ENCODE data around the gene NUDT14.

The NUDT14 gene

DNA sequence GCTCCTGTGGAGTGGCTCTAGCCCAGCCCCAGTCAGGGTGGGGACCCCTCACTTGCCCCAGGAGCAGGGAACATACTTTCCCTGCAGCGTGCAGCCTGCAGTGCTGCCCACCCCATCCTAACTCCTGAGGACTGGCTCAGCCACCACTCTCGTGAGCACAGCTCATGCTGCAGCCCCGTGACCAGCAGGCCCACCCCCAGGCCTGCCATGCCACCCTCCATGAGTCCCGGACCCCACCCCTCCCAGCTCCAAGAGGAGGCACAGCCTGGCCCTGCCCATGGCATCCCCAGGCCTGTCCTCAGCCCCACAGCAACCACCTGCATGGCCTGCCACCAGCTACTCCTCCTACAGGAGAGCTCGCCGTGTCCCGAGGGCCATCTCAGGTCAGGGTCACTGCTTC is 8.6 kb downstream of the NUDT14 start:
- DNase-seq: no peak

DNA sequence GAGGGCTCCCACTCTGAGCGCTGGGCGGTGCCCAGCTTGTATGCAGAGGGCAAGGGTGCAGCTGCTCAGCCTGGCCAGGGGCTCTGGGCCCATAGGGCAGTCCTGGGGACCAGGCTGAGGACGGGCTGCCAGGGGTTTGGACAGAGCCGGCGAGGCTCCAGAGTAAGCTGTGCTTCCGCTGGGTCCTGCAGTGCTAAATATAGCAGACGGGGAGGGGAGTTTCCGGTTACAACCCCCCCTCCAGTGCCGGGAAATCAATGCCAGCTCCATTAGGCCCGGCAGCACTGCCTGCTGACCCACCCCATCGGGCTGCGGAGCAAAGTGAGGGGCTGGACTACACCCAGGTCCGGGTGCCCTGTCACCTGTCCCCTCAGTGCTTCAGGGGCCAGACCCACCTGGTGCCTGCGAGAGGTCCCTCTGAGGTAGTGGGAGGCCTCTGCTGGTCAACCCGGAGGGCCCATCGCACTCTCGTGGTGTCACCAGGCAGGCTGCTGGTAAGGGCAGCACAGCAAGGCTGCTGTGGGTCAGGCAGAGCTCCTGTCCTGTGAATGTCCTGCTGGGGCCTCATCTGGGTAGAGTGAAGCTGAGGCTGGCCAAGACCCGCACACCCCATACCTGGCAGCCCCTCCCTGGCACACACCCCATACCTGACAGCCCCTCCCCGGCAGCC is 10.0 kb downstream of the NUDT14 start:
- DNase-seq: peak; percentile 62

DNA sequence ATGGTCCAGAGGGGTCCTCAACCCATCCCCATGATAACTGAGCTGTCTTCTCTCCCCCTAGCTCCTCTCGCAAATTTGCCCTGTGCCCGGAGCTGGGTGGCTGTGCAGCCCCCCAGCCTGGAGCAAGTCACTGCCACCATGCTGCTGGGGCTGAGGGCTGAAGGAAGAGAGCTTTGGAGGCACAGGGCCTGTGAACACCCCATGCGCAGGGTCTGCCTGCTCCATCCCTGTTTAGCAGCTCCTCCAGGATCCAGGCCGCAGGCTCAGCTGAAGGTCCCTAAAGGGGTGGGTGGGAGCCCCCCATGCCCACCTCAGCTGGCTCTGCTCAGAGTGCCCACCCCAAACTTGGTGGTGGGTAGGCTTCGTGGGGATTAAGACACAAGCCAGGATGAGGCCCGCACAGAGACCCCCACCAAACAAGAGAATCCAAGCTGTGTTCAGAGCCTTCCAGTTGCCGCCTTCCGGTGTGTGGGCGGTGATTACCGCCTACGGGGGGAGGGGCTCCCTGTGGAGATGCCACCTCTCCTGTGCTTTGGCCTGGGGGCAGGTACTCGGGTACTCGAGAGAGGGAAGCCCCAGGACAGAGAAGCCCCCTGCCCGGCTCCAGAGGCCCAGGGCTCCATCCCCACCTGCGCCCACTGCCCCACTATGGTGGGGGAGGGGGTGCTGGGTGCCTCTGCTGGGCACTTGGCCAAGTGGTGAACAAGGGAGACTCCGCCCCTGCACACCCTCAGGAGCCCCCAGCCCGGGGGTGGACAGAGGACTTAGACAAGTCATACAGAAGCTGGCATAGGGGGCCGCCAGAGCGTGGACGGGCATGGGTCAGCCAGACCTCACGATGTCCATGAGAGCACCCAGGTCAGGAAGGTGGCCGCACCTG is 11.1 kb downstream of the NUDT14 start:
- DNase-seq: no peak

DNA sequence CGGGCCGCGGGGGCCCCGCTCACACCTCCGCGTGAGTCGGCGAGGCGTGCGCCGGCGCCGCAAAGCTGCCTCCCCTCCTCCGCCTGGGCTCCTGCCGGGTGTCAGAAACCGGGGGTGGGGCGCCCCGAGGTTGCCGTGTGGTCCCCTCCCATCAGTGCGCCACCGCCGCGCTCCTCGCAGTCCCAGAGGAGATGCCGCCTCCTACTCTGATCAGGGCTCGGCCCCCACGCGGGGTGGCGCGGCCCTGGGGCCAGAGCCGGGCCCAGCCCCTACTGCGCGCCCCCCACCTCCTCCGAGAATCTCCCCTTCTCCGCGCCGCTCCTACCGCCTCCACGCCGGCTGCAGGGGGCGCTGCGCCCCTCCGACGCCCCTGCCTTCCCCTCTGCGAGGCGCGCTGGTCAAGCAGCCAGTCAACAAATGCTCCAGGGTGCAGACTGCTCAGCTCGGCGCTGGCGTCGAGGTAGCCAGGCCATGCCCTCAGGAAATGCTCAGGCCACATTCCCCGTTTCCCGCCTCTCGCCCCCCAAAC is 12.1 kb downstream of the NUDT14 start:
- no peak for DNase-seq

DNA sequence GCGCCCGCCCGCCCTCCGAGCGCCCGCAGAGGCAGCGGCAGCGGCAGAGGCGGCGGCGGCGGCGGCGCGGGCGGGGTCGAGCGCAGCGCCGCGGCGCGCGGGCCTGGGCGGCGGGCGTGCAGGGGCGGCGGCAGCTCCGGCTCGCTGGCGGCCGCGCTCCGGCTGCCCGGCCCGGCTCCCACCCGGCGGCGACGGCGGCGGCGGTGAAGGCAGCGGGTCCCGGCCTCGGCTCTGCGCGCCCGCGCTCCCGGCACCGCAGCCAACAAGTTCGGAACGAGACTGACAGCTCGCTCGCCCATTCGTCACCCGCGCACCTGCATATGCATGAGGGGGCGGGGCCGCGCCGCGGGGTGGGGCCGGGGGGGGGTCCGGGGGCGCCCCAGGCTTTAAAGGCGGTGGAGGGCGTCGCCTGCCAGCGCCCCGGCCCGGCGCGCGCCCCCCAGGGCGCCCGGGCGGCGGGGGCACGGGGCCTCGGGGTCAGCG is 12.6 kb downstream of the NUDT14 start, which contains the start of gene JAG2:
Gene JAG2, minus strand, starts transcription at position 281 of the 483 bp plus-strand sequence. CDS start 356 bp downstream, outside the sequence.
- DNase-seq: no peak

GRCh38 chr14:105168093-105168420 is 13.1 kb downstream of the NUDT14 start:
- DNase-seq: no peak

DNA sequence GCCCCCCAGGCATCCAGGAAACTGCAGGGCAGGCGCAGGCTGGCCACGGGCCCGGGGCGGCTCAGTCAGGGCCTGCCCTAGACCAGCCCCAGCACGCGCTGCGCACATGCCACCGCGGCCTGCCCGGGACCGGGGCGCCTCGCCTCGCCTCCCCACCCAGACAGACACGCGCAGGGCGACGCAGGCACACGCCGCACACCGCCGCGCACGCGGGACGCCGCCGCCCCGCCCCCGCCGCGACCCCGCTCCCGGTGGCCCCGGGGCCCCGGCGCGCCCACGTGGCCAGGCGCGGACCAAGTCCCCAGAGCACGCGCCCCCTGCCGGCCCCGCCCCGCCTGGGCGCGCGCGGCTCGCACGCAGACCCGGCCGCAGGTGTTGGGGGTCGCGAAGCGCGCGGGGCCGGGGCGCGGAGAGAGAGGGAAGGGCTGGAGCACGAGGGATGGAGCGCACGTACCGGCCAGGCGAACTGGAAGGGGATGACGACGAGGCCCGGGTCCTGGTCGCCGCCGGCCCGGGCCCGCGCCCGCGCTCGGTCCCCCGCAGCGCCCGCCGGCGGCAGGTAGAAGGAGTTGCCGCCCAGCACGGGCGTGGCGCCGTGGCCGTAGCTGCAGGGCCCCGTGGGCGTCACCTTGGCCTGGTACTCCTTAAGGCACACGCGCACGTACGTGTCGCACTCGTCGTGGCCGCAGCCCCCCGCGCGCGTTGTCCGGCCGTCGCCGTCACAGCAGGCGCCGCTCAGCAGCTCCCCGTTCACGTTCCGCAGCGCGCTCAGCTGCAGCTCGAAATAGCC is 13.6 kb downstream of the NUDT14 start:
- DNase-seq: no peak

DNA sequence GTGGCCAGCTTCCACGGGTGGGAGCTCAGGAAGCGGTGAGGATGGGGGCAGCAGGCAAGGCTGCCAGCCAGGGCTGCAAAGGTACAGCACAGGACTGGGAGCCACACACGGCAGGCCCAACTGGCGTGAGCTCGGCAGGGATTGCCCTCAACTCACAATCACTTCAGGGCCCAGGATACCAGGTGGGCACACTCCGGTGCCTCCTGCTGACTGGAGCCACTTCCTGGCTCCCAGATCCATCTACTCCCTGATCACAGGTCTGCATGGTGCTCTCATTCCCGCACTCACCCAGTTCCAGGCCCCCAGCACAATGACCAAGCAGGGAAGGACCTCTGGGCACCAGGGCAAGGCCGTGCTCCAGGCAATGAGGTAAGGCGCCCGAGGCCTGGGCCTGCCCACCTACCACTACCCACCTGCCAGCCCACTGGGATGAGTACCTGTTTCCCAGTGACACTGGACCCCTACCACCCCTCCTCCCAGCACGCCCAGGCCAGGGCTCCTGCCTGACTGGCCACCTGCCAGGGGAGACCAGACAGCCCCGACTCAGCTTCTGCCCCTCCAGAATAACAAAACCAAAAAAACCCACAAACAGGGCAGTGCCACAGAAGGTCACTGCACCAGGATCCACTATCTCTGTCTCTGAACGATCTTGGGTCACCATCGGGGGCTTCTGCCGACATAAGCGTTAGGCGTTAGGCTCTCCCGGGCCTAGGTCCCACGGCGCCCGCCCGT is 14.4 kb downstream of the NUDT14 start:
- DNase-seq: no peak

DNA sequence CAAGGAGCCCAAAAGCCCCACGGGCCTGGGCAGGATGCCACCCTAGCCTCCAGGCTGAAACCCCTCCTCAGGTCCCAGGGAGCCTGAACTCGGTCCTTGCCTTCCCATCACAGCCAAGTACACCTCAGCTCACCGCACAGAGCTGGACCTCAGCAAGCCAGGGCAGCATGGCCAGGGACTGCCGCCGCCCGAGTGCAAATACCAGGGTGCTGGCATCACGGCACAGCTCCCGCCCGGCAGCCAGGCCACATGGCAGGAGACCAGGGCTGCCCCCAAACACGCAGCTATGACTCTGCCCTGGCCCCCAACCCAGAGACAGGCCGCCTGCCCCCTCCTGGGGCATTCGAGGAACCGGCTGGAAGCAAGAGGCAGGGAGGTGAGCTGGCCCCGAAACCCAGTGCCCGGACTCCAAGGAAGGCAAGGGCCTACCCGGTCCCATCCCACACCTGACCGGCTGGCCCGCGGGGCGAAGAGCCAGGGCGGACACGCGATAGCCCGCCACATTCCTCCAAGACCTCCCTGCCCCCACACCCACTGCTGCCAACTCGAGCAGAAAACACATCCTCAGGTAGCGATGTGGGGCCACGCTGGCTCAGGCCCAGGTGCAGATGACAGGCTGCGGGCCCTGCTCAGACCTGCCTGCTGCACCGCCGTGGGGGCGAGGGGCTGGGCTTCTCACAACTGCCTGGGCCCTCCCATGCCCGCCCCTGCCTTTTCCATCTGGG is 15.2 kb downstream of the NUDT14 start:
- DNase-seq: no peak

DNA sequence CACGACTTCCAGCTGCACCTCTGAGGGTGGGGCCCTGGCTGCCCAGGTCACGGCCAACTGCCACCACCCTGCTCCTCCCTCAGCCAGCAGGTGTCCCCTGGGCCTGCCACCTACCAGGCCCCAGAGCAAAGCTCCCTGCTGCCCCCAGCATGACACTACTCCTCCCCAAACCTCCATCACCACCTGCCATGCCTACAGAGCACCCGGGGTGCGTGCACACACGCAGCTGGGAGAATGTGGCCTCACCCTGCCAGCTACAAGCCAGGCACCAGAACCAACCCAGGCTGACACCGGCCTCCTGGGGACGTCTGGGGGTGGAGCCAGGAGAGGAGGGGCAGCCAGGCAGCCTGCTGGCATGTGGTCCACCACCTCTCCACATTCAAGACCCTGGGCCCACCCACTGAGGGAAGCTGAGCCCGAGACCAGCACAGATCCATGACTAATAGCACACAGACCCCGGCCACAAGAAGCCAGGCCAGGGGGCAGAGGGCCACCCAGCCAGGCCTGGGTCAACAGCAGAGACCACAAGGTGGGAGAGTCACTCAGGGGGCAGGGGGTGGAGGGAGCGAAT is 15.9 kb downstream of the NUDT14 start:
- DNase-seq: no peak

GRCh38 chr14:105163040-105163742 is 17.9 kb downstream of the NUDT14 start:
- DNase-seq: no peak

DNA sequence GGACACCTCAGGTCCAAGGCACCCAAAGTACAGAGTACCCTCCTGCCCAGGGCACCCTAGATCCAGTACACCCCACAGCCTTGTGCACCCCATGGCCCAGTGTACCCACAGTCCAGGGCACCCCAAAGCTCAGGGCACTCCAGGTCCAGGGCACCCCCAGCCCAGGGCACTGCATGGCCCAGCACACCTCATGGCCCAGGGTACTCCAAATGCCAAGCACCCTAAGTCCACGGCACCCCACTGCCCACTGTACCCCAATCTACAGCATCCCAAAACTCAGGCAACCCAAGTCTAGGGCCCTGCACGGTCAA is 18.5 kb downstream of the NUDT14 start:
- DNase-seq: no peak

GRCh38 chr14:105161964-105162668 is 19.0 kb downstream of the NUDT14 start:
- no peak for DNase-seq

DNA sequence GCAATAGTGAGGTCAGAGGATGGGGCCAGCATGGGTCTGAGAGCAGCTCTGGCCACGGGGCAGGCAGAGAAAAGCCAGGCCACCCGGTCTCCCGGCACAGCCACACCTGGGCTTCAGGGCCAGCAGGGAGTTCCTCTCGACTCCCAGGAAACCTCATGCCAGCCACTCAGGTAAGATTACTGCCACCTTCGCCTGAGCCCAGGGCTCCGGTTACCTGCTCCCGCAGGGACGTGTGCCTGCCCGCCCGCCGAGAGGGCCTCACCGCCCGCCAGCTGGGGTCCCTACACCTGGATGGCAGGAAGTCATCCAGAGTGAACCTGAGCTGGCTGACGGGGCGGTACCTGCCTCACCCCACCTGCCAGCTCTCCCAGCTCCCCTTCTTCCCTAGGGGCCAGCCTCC is 19.8 kb downstream of the NUDT14 start:
- DNase-seq: no peak

DNA sequence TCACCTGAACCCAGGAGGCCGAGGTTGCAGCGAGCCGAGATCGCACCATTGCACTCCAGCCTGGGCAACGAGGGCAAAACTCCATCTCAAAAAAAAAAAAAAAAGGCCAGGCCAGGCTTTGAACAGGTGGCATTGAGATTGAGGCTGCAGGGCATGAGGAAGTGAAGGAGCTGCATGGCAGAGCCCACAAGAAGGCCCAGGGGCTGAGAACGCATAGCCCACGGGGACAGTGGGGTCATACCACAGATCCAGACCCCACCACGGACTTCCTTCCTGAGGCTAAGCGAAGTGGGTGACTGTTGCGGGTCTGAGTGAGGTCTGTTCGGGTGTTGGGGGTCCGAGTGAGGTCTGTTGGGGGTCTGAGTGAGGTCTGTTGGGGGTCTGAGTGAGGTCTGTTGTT is 20.3 kb downstream of the NUDT14 start:
- no peak for DNase-seq

GRCh38 chr14:105159344-105159743 is 21.8 kb downstream of the NUDT14 start:
- DNase-seq: no peak

DNA sequence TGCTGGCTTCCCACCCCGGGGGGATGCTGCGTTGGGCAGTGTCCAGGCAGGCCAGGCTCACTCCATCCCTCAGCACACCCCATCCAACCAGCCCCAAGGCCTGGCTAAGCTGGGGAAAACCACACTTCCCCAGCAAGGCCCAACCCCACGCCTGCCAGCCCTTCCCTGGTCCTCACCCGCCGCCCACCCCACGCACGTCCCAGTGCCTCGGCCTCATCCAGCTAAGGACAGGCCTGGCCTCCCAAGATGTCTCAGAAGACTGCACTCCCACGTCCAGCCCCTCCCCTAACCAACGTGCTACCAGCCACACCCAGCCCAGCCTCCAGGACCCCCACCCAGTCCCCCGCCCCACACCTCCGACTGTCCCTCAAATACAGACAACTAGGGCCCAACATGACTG is 22.3 kb downstream of the NUDT14 start:
- DNase-seq: no peak

- DNase-seq: no peak
Observed at GRCh38 chr14:105157872-105158271, 23.2 kb downstream of the NUDT14 start.

DNA sequence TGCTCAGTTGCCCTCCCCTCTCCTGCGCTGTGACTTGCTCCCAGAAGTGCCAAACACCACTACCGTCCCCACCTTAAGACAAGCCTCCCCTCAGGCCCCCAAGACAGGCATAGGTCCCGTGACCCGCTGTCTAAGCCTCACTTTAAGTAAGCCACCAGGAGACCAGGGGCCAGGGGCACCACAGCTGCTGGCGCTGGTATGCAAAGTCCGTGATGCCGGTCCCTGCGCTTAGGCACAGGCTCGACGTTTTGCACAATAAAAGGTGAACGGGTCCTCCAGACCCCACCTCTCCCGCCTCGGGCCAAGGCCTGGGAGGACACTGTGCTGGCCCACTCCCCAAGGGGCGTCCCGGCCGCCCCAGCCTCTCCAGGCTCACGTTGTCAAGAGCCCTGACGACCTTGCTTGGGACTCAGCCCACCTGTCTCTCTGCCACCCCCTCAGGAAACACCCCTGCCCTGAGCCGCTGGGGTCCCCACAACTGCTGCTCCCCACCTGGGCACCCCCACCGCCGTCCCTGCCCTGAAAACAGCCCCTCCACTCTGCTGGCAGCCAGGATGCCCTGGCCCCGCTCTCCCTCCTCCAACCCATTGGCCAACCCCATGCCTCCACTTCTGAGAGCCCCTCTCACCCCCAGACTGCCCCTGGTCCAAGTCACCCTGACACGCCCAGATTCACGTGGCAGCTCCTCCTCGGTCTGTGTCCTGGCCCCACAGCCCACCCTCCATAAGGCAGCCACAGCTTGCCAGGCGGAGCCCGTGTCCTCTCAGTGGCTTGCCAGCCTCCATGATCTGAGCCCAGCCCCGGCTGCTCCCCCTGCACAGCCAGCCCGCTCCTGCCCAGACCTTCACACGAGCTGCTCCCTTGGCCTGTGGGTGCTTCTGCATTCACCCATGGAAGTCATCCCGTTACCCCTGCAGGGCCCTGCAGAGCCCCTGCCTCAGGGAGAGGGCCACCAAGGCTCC is 24.4 kb downstream of the NUDT14 start:
- no peak for DNase-seq
